ENCODE measurements around the gene ZBTB7C. TPM values are rescaled to one million over a fixed set of nuclear protein-coding genes. Genes with fewer than 3 reads are reported as not detected.

Gene ZBTB7C
- total RNA-seq, 1 donor from 2014 or later, result under 0.01 TPM

DNA sequence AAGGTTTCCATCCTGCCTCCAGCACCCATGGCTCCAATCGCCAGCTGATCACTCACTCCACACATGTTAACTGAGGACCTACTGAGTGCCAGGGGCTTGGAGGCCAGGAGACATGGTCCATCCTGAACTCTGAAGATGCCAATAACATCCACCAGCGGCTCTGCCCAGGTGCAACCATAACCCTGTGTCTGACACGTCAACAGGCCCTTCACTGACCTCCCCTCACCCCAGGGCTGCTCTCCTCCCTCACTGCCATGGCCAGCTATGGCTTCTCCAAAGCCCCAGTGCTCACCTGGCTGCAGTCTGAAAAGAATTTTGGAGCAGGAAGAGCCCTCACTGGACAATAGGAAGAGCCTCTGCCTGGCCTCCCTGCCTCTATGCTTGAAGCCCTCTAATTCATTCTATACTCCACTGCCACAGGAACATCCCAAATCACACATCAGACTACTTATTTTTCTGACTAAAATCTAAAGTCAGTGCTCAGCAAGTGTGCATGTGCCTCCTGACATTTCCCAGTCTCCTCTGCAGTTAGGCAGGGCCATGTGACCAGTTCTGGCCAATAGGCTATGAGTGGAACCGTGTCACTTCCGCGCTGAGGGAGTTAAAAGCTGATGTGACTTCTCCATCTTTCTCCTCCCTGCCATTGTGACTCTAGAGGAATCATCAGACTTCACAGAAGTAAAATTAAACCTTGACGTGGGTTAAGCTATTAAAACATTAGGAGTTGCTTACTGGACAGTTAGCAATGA lies 37.2 kb downstream of the ZBTB7C start:
- no peak overlapping the region for H3K4me3 ChIP-seq (ENCODE audit: low read depth, low read length)
- no peaks in the 10 kb centered on the region for H3K27me3 ChIP-seq (ENCODE audit: control insufficient read depth, insufficient read depth, low read length)
- TF ChIP-seq, protein P1, sequence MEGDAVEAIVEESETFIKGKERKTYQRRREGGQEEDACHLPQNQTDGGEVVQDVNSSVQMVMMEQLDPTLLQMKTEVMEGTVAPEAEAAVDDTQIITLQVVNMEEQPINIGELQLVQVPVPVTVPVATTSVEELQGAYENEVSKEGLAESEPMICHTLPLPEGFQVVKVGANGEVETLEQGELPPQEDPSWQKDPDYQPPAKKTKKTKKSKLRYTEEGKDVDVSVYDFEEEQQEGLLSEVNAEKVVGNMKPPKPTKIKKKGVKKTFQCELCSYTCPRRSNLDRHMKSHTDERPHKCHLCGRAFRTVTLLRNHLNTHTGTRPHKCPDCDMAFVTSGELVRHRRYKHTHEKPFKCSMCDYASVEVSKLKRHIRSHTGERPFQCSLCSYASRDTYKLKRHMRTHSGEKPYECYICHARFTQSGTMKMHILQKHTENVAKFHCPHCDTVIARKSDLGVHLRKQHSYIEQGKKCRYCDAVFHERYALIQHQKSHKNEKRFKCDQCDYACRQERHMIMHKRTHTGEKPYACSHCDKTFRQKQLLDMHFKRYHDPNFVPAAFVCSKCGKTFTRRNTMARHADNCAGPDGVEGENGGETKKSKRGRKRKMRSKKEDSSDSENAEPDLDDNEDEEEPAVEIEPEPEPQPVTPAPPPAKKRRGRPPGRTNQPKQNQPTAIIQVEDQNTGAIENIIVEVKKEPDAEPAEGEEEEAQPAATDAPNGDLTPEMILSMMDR (IDR thresholded peaks at IDR 0.05; ENCODE audit: insufficient read depth, low read length, severe bottlenecking), result no peak
- FAIRE-seq (no peak), DNase-seq (ENCODE audit: low read depth) (no peak)
- no peaks in the 10 kb centered on the region for H3K36me3 ChIP-seq (ENCODE audit: control insufficient read depth, insufficient read depth, low read length)

DNA sequence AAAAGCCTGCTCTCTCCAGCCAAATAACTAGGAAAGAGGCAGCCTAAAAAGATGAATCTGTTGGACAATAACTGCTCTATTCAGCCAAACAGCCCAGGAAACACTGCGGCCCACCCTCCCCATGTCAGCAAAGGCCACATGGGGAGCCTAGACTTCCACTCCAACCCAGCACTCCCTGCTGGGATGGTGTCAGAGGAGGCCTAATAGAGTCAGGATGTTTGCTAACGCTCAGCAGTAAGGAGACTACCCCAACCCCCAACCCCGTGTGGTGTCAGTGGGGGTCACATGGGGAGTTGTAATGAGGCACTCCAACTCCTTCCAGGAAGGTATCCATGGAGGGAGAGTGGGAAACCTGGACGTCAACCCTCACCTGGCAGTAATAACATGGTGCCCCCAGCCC lies 41.6 kb downstream of the ZBTB7C start:
- no peaks in the 10 kb centered on the region for H3K36me3 ChIP-seq (ENCODE audit: control insufficient read depth, insufficient read depth, low read length)
- no peak for FAIRE-seq
- DNase-seq (ENCODE audit: low read depth), result no peak
- H3K4me3 ChIP-seq (ENCODE audit: low read depth, low read length), result no peak overlapping the region
- no peaks in the 10 kb centered on the region for H3K27me3 ChIP-seq (ENCODE audit: control insufficient read depth, insufficient read depth, low read length)
- TF ChIP-seq, protein P1 (IDR thresholded peaks at IDR 0.05; ENCODE audit: insufficient read depth, low read length, severe bottlenecking), result no peak

DNA sequence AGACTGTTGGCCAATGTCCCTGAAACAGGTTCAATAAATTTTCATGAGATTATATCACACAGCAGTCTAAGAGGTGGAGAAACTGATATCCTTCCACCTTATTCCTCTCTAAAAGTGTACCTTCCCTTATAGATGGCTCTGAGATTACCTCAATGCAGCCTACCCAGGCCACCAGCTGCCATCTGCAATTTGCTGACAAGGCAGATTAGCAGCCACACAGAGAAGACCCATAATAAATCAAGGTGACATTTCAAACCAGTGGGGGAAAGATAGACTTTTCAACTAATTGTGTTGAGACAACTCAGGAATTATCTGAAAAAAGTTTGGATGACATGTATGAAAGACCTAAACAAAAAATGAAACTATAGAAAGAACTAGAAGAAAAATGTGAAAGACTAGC lies 43.2 kb downstream of the ZBTB7C start:
- Histone ChIP-seq H3K36me3 (ENCODE audit: control insufficient read depth, insufficient read depth, low read length) (no peaks in the 10 kb centered on the region), H3K27me3 (ENCODE audit: control insufficient read depth, insufficient read depth, low read length) (no peaks in the 10 kb centered on the region), H3K4me3 (ENCODE audit: low read depth, low read length) (no peak overlapping the region)
- DNase-seq (ENCODE audit: low read depth) (no peak), FAIRE-seq (no peak)
- TF ChIP-seq, protein P1 (IDR thresholded peaks at IDR 0.05; ENCODE audit: insufficient read depth, low read length, severe bottlenecking), result no peak

DNA sequence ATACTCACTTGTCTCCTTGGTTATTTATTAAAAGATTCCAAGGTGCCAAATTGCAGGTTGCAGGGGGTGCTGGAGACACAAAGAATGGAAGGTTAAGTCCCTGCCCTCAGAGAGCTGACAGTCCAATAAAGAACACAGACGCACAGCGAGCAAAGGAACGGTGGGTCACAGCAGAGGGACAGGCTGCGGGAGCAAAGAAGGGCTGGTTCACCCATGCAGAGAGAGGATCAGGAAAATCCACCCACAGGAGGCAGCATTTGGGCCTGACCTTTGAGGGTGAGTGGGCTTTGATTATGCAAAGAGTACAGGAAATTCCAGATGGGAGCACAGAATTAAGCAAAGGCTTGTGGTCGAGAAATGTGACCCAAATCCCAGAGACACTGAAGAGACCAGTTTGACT lies 45.0 kb downstream of the ZBTB7C start:
- no peak for DNase-seq (ENCODE audit: low read depth)
- no peak overlapping the region for H3K4me3 ChIP-seq (ENCODE audit: low read depth, low read length)
- FAIRE-seq, result no peak
- no peaks in the 10 kb centered on the region for H3K36me3 ChIP-seq (ENCODE audit: control insufficient read depth, insufficient read depth, low read length)
- no peaks in the 10 kb centered on the region for H3K27me3 ChIP-seq (ENCODE audit: control insufficient read depth, insufficient read depth, low read length)
- TF ChIP-seq, protein P1 (IDR thresholded peaks at IDR 0.05; ENCODE audit: insufficient read depth, low read length, severe bottlenecking), result no peak

DNA sequence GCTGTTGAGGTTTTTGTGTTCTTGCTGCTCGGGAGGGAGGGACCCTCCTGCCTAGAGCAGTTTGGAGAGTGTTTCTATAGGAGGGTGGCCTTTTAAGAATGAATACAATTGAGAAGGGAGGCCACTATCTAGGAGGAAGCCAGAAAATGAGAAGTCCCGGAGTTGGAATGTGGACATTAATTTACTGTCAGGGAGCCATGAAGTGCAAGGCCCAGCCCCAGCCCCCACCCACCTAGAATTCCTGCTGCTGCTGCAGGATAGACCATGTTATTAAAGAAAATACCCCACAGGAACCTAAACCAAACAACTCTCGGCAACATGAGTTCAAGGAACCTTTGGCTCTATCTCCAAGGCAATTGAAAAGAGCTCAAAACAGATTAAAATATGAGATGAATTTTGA lies 46.0 kb downstream of the ZBTB7C start:
- TF ChIP-seq, protein P1 (IDR thresholded peaks at IDR 0.05; ENCODE audit: insufficient read depth, low read length, severe bottlenecking), result no peak
- Histone ChIP-seq H3K36me3 (ENCODE audit: control insufficient read depth, insufficient read depth, low read length) (no peaks in the 10 kb centered on the region), H3K4me3 (ENCODE audit: low read depth, low read length) (no peak overlapping the region), H3K27me3 (ENCODE audit: control insufficient read depth, insufficient read depth, low read length) (no peaks in the 10 kb centered on the region)
- DNase-seq (ENCODE audit: low read depth), result no peak
- no peak for FAIRE-seq

DNA sequence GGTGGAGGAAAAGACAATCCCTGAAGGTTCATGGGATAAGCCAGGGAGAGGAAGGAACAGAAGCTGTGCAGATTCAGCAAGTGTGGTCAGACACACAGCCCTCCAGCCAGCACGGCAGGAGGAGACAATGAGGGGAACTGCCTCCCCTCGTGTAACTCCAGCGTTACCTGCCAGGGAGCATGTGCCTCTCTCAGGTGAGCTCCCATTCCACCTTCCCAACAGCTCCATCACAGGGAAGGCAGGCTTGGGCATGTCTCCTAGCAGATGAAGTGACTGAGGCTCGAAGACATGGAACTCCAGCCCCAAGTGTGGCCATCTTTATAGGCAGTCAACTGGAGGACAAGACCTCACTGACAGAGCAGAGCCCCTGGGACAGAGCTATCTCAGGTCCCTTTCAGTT lies 47.4 kb downstream of the ZBTB7C start:
- H3K27me3 ChIP-seq (ENCODE audit: control insufficient read depth, insufficient read depth, low read length), result no peaks in the 10 kb centered on the region
- DNase-seq (ENCODE audit: low read depth), result no peak
- TF ChIP-seq, protein P1 (IDR thresholded peaks at IDR 0.05; ENCODE audit: insufficient read depth, low read length, severe bottlenecking), result no peak
- FAIRE-seq, result peak; percentile 95
- no peak overlapping the region for H3K4me3 ChIP-seq (ENCODE audit: low read depth, low read length)
- H3K36me3 ChIP-seq (ENCODE audit: control insufficient read depth, insufficient read depth, low read length), result no peaks in the 10 kb centered on the region

All from bronchial epithelial cell (primary cell).